Transverse colon (tissue), 4 donors: ENCODE data around the gene TLE7. TPM values are rescaled to one million over a fixed set of nuclear protein-coding genes. Genes with fewer than 3 reads are reported as not detected.

ENCODE experiments used
- DNase-seq: peaks from one replicate; pipeline ENCODE4 v3.0.0-alpha.2; 2019
- H3K27ac ChIP-seq, 4 donors: fragments of 200-600 bp; sonication (generic); 2 replicates each; pipeline ENCODE4 v1.5.1; 2016 to 2018; ENCODE audit warnings: inconsistent platforms in 4 of 4
- H3K27me3 ChIP-seq: fragments of 200-600 bp; sonication (generic); 2 replicates; pipeline ENCODE4 v1.5.1; 2017; ENCODE audit warnings: inconsistent platforms
- H3K36me3 ChIP-seq, 4 donors: fragments of 200-600 bp; sonication (generic); 2 replicates each; pipeline ENCODE4 v1.5.1; 2017 to 2019; ENCODE audit warnings: inconsistent platforms in 4 of 4
- H3K4me1 ChIP-seq, 4 donors: fragments of 200-600 bp; sonication (generic); 2 replicates each; pipeline ENCODE4 v1.5.1; 2017 to 2020; ENCODE audit warnings: inconsistent platforms in 4 of 4
- H3K4me3 ChIP-seq, 4 donors: fragments of 200-600 bp; sonication (generic); 1 replicate in 1 of 4; 2 replicates in 3 of 4; pipeline versions ENCODE4 v1.5.1 to v1.6.1; 2017 to 2019; ENCODE audit warnings: inconsistent platforms in 4 of 4
- H3K9me3 ChIP-seq, 2 donors: fragments of 200-600 bp; sonication (generic); 2 replicates each; pipeline ENCODE4 v1.5.1; 2017 to 2019; ENCODE audit warnings: inconsistent platforms in 2 of 2
- EP300 ChIP-seq: sonication (generic); formaldehyde crosslinking; IDR thresholded peaks from one replicate; pipeline ENCODE4 v1.6.1; 2017; ENCODE audit warnings: antibody characterized with exemption, low read depth
- POLR2A ChIP-seq: fragments of 450-650 bp; IDR thresholded peaks from one replicate; pipeline ENCODE4 v1.6.1; 2016; ENCODE audit warnings: antibody characterized with exemption, mild to moderate bottlenecking, moderate library complexity
- POLR2AphosphoS5 ChIP-seq, 3 donors: sonication (generic); formaldehyde crosslinking; IDR thresholded peaks; one replicate each; pipeline ENCODE4 v1.6.1; 2016; ENCODE audit warnings: antibody characterized with exemption in 3 of 3
- WGBS, 2 donors: methylation state at CpG; one replicate each; pipeline ENCODE4 v1.1.5; 2018; ENCODE audit warnings: low coverage in 1 of 2; 5-methylcytosine and 5-hydroxymethylcytosine counted together
- in situ Hi-C, 4 donors: fragments of 200-750 bp; cut with MboI; loops; one replicate each; pipeline versions ENCODE4 v1.15.0 to v1.15.1; 2017; ENCODE audit warnings: low sequenced_read_pairs in 3 of 4, low pct_ligation_motif_present in 1 of 4, low pct_unique_long_range_greater_than_20kb in 1 of 4
- intact Hi-C: fragments of 100-400 bp; cut with DNase I; formaldehyde crosslinking; loops from one replicate; pipeline ENCODE4 v1.15.1; 2023; ENCODE audit warnings: low total_unique reads
- total RNA-seq, 4 donors: library from RNA; depleted of rRNA; stranded (reverse); fragments of >200 nt; gene quantifications; one replicate each; pipeline ENCODE4 v1.1.0, GENCODE V29; 2016
- TF ChIP-seq, protein P1 (sequence below), 5 experiments: fragments of 200-600 bp in 3 of 5; fragments of 450-650 bp in 2 of 5; sonication (generic) in 3 of 5; IDR thresholded peaks; 1 replicate in 2 of 5; 2 replicates in 3 of 5; pipeline ENCODE4 v1.5.1; 2016 to 2017; ENCODE audit warnings: antibody characterized with exemption in 5 of 5, inconsistent platforms in 3 of 5, mild to moderate bottlenecking in 2 of 5, moderate library complexity in 1 of 5

TLE7 gene
- total RNA-seq, 4 donors from 2014 or later: not detected

DNA sequence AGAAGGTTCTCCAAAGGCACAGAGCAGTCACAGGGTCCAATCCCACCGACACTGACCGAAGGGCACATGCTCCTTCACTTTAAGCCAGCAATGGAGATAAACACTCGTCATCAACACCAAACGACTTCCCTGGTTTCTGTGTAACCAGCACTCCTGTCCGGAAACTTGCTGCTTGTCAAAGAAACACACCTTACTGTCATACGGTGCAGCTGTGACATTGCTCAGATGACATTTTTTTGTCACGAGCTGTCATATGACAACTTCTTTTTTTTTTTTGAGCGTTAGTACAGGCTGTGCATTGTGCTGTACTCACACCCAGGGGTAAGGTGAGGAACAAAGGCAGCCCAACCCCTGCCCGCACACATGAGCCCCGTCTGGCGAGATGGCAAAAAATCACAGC is 39.2 kb downstream of the TLE7 start:
- H3K9me3 ChIP-seq: no peaks in the 10 kb centered on the region
- no peaks in the 10 kb centered on the region for H3K4me1 ChIP-seq
- in situ Hi-C loops: loop anchor here in 1 of 4 donors (25.0 kb wide), 1 partner anchor 210 kb away; no protein-coding TSS in a partner anchor
- 52 to 66% methylated on average over 5 to 11 of the region's 11 CpGs for WGBS, 2 donors
- TF ChIP-seq POLR2AphosphoS5 (IDR thresholded peaks at IDR 0.05) (no peak), POLR2A (no peak), EP300 (no peak)
- TF ChIP-seq, protein P1, sequence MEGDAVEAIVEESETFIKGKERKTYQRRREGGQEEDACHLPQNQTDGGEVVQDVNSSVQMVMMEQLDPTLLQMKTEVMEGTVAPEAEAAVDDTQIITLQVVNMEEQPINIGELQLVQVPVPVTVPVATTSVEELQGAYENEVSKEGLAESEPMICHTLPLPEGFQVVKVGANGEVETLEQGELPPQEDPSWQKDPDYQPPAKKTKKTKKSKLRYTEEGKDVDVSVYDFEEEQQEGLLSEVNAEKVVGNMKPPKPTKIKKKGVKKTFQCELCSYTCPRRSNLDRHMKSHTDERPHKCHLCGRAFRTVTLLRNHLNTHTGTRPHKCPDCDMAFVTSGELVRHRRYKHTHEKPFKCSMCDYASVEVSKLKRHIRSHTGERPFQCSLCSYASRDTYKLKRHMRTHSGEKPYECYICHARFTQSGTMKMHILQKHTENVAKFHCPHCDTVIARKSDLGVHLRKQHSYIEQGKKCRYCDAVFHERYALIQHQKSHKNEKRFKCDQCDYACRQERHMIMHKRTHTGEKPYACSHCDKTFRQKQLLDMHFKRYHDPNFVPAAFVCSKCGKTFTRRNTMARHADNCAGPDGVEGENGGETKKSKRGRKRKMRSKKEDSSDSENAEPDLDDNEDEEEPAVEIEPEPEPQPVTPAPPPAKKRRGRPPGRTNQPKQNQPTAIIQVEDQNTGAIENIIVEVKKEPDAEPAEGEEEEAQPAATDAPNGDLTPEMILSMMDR (IDR thresholded peaks at IDR 0.05): no peak
- H3K27ac ChIP-seq: no peak overlapping the region
- H3K27me3 ChIP-seq: no peaks in the 10 kb centered on the region
- DNase-seq: no peak
- H3K4me3 ChIP-seq: no peak overlapping the region
- intact Hi-C loops: no loop called here
- no peaks in the 10 kb centered on the region for H3K36me3 ChIP-seq

DNA sequence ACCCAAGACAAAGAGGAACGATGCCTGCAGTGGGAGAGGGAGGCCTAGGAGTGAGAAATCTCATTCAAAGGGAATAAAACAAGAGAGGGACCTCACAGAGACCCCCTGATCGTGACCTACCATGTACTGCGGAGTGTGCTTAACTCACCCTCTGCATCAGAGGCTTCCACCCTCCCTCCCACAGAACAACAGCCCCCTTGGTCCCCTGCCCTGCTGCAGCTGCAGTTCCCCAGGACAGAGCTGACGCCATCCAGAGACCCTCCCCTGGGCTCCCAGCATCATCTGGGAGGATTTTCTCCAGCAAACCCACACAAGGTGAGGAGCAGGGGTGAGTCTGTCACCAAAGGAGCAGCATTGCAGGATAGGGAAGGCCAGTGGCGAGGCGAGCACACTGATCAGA is 39.8 kb downstream of the TLE7 start:
- H3K36me3 ChIP-seq: no peaks in the 10 kb centered on the region
- H3K4me3 ChIP-seq: no peak overlapping the region
- H3K27ac ChIP-seq: no peak overlapping the region
- in situ Hi-C loops: loop anchor here in 1 of 4 donors (25.0 kb wide), 1 partner anchor 210 kb away; no protein-coding TSS in a partner anchor
- DNase-seq: no peak
- WGBS, 2 donors: 20 to 60% methylated on average over 1 to 6 of the region's 6 CpGs
- H3K4me1 ChIP-seq: no peaks in the 10 kb centered on the region
- no peaks in the 10 kb centered on the region for H3K27me3 ChIP-seq
- TF ChIP-seq, protein P1 (IDR thresholded peaks at IDR 0.05): no peak
- TF ChIP-seq POLR2AphosphoS5 (IDR thresholded peaks at IDR 0.05) (no peak), EP300 (no peak), POLR2A (no peak)
- no peaks in the 10 kb centered on the region for H3K9me3 ChIP-seq
- intact Hi-C loops: no loop called here

DNA sequence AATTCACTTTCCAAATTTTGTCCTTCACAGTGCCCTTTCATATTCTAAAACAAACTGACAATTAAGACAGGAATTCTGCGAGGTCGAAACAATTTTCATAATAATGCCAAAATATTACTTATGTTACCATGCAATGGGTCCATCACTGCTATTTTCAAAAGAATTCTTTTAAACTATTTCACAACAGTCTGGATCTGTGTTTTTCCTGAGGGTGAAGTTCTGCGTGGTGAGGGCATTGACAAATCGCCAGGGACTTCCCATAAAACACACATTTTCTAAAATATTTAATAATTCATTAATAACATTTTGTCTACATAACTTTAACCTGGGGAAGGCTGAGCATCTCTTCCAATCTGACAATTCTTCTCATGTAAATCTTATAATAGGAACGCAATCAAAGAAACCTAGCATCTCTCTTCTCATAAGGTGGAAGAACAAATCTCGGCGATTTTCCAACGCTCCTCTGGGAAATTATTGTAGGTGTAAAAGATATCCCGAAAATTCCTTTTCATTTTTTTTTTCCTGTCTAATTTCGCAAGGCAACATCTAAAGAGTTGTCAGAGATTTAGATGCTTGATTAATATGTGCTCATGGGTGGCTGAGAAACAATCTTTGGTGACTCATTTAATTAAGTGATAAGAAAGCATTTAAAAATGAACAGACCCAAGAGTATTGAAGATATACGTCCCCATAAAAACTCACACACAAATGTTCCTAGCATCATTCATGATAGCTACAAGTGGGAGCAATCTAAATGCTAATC is 41.9 kb downstream of the TLE7 start:
- no peak for DNase-seq
- H3K4me3 ChIP-seq: no peak overlapping the region
- TF ChIP-seq POLR2A: no peak
- TF ChIP-seq, protein P1 (IDR thresholded peaks at IDR 0.05): no peak
- TF ChIP-seq EP300: no peak
- TF ChIP-seq POLR2AphosphoS5 (IDR thresholded peaks at IDR 0.05): no peak
- intact Hi-C loops (no loop called here), in situ Hi-C loops (loop anchor here in 1 of 4 donors (25.0 kb wide), 1 partner anchor 212 kb away; no protein-coding TSS in a partner anchor)
- no peaks in the 10 kb centered on the region for H3K36me3 ChIP-seq
- no peaks in the 10 kb centered on the region for H3K4me1 ChIP-seq
- no peak overlapping the region for H3K27ac ChIP-seq
- H3K9me3 ChIP-seq: no peaks in the 10 kb centered on the region
- WGBS, 2 donors: 87 to 88% methylated on average over 11 of the region's 11 CpGs
- H3K27me3 ChIP-seq: no peaks in the 10 kb centered on the region

DNA sequence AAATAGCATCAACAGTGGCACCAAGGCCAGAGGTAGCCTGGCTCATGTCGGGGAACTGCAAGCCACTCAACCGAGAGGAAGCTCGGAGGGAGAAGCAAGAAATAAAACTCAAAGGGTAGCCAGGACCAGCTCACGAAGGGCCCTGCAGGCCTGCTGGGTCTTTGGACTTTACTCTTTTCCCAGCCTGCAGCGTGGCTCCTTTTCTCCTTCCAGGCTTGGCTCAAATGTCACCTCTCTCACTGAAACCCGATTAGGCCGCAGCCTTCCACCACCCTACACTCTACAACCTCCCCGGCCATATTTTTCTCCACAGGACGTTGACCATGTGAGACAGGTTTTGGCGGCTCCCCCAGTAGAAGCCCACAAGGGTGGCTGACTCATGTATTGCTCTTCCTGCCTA is 45.3 kb downstream of the TLE7 start:
- Histone ChIP-seq H3K27ac (no peak overlapping the region), H3K36me3 (no peaks in the 10 kb centered on the region), H3K27me3 (no peaks in the 10 kb centered on the region), H3K9me3 (no peaks in the 10 kb centered on the region), H3K4me3 (no peak overlapping the region), H3K4me1 (no peaks in the 10 kb centered on the region)
- WGBS, 2 donors: 74 to 75% methylated on average over 4 to 10 of the region's 10 CpGs
- no peak for DNase-seq
- no peak for TF ChIP-seq POLR2A
- TF ChIP-seq, protein P1 (IDR thresholded peaks at IDR 0.05): no peak
- TF ChIP-seq POLR2AphosphoS5 (IDR thresholded peaks at IDR 0.05): no peak
- in situ Hi-C loops (no loop called here), intact Hi-C loops (no loop called here)
